ENCODE measurements around the gene URB1.

URB1 gene

GRCh38 chr21:32336711-32337110 is 56.1 kb downstream of the URB1 start:
- Histone ChIP-seq H3K4me3 (ENCODE audit: low read depth in 1 of 5, low read length in 5 of 5) (no peak overlapping the region), H3K36me3 (ENCODE audit: control insufficient read depth in 5 of 5, insufficient read depth in 5 of 5, low read length in 5 of 5) (peaks cover 18 to 83% (median 65%) of the 10 kb centered on the region in 5 donors), H3K9ac (ENCODE audit: low read length in 5 of 5) (no peak overlapping the region), H3K4me1 (ENCODE audit: control insufficient read depth in 5 of 5, insufficient read depth in 5 of 5, low read length in 5 of 5) (peaks cover 0 to 31% (median 11%) of the 10 kb centered on the region in 5 donors), H3K27ac (ENCODE audit: low read depth, low read length) (peak overlapping the region; percentile 60), H3K9me3 (ENCODE audit: control insufficient read depth in 5 of 5, low read length in 5 of 5) (no peaks in the 10 kb centered on the region), H3K27me3 (ENCODE audit: control insufficient read depth in 5 of 5, insufficient read depth in 4 of 5, low read length in 5 of 5) (no peaks in the 10 kb centered on the region)

- H3K27me3 ChIP-seq (ENCODE audit: control insufficient read depth in 5 of 5, insufficient read depth in 4 of 5, low read length in 5 of 5), result no peaks in the 10 kb centered on the region
Measured at GRCh38 chr21:32335601-32336575, 56.9 kb downstream of the URB1 start.

GRCh38 chr21:32334980-32335531 is 57.8 kb downstream of the URB1 start:
- no peaks in the 10 kb centered on the region for H3K27me3 ChIP-seq (ENCODE audit: control insufficient read depth in 5 of 5, insufficient read depth in 4 of 5, low read length in 5 of 5)

More at GRCh38 chr21:32335601-32336575, 56.9 kb downstream of the URB1 start:
- no peak overlapping the region for H3K4me3 ChIP-seq (ENCODE audit: low read depth in 1 of 5, low read length in 5 of 5)
- no peak overlapping the region for H3K9ac ChIP-seq (ENCODE audit: low read length in 5 of 5)
- peak overlapping the region; percentile 60 for H3K27ac ChIP-seq (ENCODE audit: low read depth, low read length)
- H3K4me1 ChIP-seq (ENCODE audit: control insufficient read depth in 5 of 5, insufficient read depth in 5 of 5, low read length in 5 of 5), result peaks cover 0 to 32% (median 11%) of the 10 kb centered on the region in 5 donors
- H3K9me3 ChIP-seq (ENCODE audit: control insufficient read depth in 5 of 5, low read length in 5 of 5), result no peaks in the 10 kb centered on the region
- H3K36me3 ChIP-seq (ENCODE audit: control insufficient read depth in 5 of 5, insufficient read depth in 5 of 5, low read length in 5 of 5), result peaks cover 16 to 81% (median 68%) of the 10 kb centered on the region in 5 donors

GRCh38 chr21:32333953-32334673 is 58.7 kb downstream of the URB1 start:
- Histone ChIP-seq H3K27me3 (ENCODE audit: control insufficient read depth in 5 of 5, insufficient read depth in 4 of 5, low read length in 5 of 5) (no peaks in the 10 kb centered on the region), H3K36me3 (ENCODE audit: control insufficient read depth in 5 of 5, insufficient read depth in 5 of 5, low read length in 5 of 5) (peaks cover 11 to 73% (median 62%) of the 10 kb centered on the region in 5 donors), H3K4me1 (ENCODE audit: control insufficient read depth in 5 of 5, insufficient read depth in 5 of 5, low read length in 5 of 5) (peaks cover 0 to 44% (median 20%) of the 10 kb centered on the region in 5 donors), H3K9me3 (ENCODE audit: control insufficient read depth in 5 of 5, low read length in 5 of 5) (no peaks in the 10 kb centered on the region), H3K4me3 (ENCODE audit: low read depth in 1 of 5, low read length in 5 of 5) (no peak overlapping the region), H3K9ac (ENCODE audit: low read length in 5 of 5) (no peak overlapping the region), H3K27ac (ENCODE audit: low read depth, low read length) (no peak overlapping the region)

More at GRCh38 chr21:32334980-32335531, 57.8 kb downstream of the URB1 start:
- Histone ChIP-seq H3K36me3 (ENCODE audit: control insufficient read depth in 5 of 5, insufficient read depth in 5 of 5, low read length in 5 of 5) (peaks cover 11 to 79% (median 67%) of the 10 kb centered on the region in 5 donors), H3K27ac (ENCODE audit: low read depth, low read length) (peak overlapping the region; percentile 60), H3K9ac (ENCODE audit: low read length in 5 of 5) (no peak overlapping the region), H3K4me3 (ENCODE audit: low read depth in 1 of 5, low read length in 5 of 5) (peak overlapping the region in 1 of 5 donors; percentile 19), H3K9me3 (ENCODE audit: control insufficient read depth in 5 of 5, low read length in 5 of 5) (no peaks in the 10 kb centered on the region), H3K4me1 (ENCODE audit: control insufficient read depth in 5 of 5, insufficient read depth in 5 of 5, low read length in 5 of 5) (peaks cover 0 to 36% (median 11%) of the 10 kb centered on the region in 5 donors)

GRCh38 chr21:32332463-32332951 is 60.3 kb downstream of the URB1 start:
- Histone ChIP-seq H3K27ac (ENCODE audit: low read depth, low read length) (no peak overlapping the region), H3K9ac (ENCODE audit: low read length in 5 of 5) (no peak overlapping the region), H3K27me3 (ENCODE audit: control insufficient read depth in 5 of 5, insufficient read depth in 4 of 5, low read length in 5 of 5) (no peaks in the 10 kb centered on the region), H3K36me3 (ENCODE audit: control insufficient read depth in 5 of 5, insufficient read depth in 5 of 5, low read length in 5 of 5) (peaks cover 11 to 61% (median 50%) of the 10 kb centered on the region in 5 donors), H3K4me3 (ENCODE audit: low read depth in 1 of 5, low read length in 5 of 5) (no peak overlapping the region), H3K4me1 (ENCODE audit: control insufficient read depth in 5 of 5, insufficient read depth in 5 of 5, low read length in 5 of 5) (peaks cover 0 to 52% (median 32%) of the 10 kb centered on the region in 5 donors), H3K9me3 (ENCODE audit: control insufficient read depth in 5 of 5, low read length in 5 of 5) (no peaks in the 10 kb centered on the region)

- Histone ChIP-seq H3K4me3 (ENCODE audit: low read depth in 1 of 5, low read length in 5 of 5) (no peak overlapping the region), H3K27ac (ENCODE audit: low read depth, low read length) (no peak overlapping the region), H3K9me3 (ENCODE audit: control insufficient read depth in 5 of 5, low read length in 5 of 5) (no peaks in the 10 kb centered on the region), H3K36me3 (ENCODE audit: control insufficient read depth in 5 of 5, insufficient read depth in 5 of 5, low read length in 5 of 5) (peaks cover 11 to 53% (median 43%) of the 10 kb centered on the region in 5 donors), H3K9ac (ENCODE audit: low read length in 5 of 5) (no peak overlapping the region), H3K4me1 (ENCODE audit: control insufficient read depth in 5 of 5, insufficient read depth in 5 of 5, low read length in 5 of 5) (peaks cover 0 to 46% (median 32%) of the 10 kb centered on the region in 5 donors), H3K27me3 (ENCODE audit: control insufficient read depth in 5 of 5, insufficient read depth in 4 of 5, low read length in 5 of 5) (no peaks in the 10 kb centered on the region)
Measured at GRCh38 chr21:32331444-32332305, 61.1 kb downstream of the URB1 start.

- Histone ChIP-seq H3K4me3 (ENCODE audit: low read depth in 1 of 5, low read length in 5 of 5) (no peak overlapping the region), H3K27me3 (ENCODE audit: control insufficient read depth in 5 of 5, insufficient read depth in 4 of 5, low read length in 5 of 5) (no peaks in the 10 kb centered on the region), H3K4me1 (ENCODE audit: control insufficient read depth in 5 of 5, insufficient read depth in 5 of 5, low read length in 5 of 5) (peaks cover 0 to 39% (median 29%) of the 10 kb centered on the region in 5 donors), H3K27ac (ENCODE audit: low read depth, low read length) (no peak overlapping the region), H3K36me3 (ENCODE audit: control insufficient read depth in 5 of 5, insufficient read depth in 5 of 5, low read length in 5 of 5) (peaks cover 14 to 51% (median 41%) of the 10 kb centered on the region in 5 donors), H3K9me3 (ENCODE audit: control insufficient read depth in 5 of 5, low read length in 5 of 5) (no peaks in the 10 kb centered on the region), H3K9ac (ENCODE audit: low read length in 5 of 5) (no peak overlapping the region)
Measured at GRCh38 chr21:32330784-32331311, 62.0 kb downstream of the URB1 start.

- Histone ChIP-seq H3K27me3 (ENCODE audit: control insufficient read depth in 5 of 5, insufficient read depth in 4 of 5, low read length in 5 of 5) (no peaks in the 10 kb centered on the region), H3K9me3 (ENCODE audit: control insufficient read depth in 5 of 5, low read length in 5 of 5) (no peaks in the 10 kb centered on the region), H3K27ac (ENCODE audit: low read depth, low read length) (peak overlapping the region; percentile 61), H3K9ac (ENCODE audit: low read length in 5 of 5) (no peak overlapping the region), H3K4me3 (ENCODE audit: low read depth in 1 of 5, low read length in 5 of 5) (no peak overlapping the region), H3K4me1 (ENCODE audit: control insufficient read depth in 5 of 5, insufficient read depth in 5 of 5, low read length in 5 of 5) (peaks cover 0 to 31% (median 20%) of the 10 kb centered on the region in 5 donors), H3K36me3 (ENCODE audit: control insufficient read depth in 5 of 5, insufficient read depth in 5 of 5, low read length in 5 of 5) (peaks cover 14 to 51% (median 45%) of the 10 kb centered on the region in 5 donors)
Measured at GRCh38 chr21:32329776-32330175, 63.0 kb downstream of the URB1 start.

- peaks cover 14 to 51% (median 46%) of the 10 kb centered on the region in 5 donors for H3K36me3 ChIP-seq (ENCODE audit: control insufficient read depth in 5 of 5, insufficient read depth in 5 of 5, low read length in 5 of 5)
- no peak overlapping the region for H3K9ac ChIP-seq (ENCODE audit: low read length in 5 of 5)
- peaks cover 0 to 29% (median 16%) of the 10 kb centered on the region in 5 donors for H3K4me1 ChIP-seq (ENCODE audit: control insufficient read depth in 5 of 5, insufficient read depth in 5 of 5, low read length in 5 of 5)
- H3K4me3 ChIP-seq (ENCODE audit: low read depth in 1 of 5, low read length in 5 of 5), result no peak overlapping the region
- no peaks in the 10 kb centered on the region for H3K27me3 ChIP-seq (ENCODE audit: control insufficient read depth in 5 of 5, insufficient read depth in 4 of 5, low read length in 5 of 5)
- peak overlapping the region; percentile 61 for H3K27ac ChIP-seq (ENCODE audit: low read depth, low read length)
- H3K9me3 ChIP-seq (ENCODE audit: control insufficient read depth in 5 of 5, low read length in 5 of 5), result no peaks in the 10 kb centered on the region
Measured at GRCh38 chr21:32329331-32329730, 63.5 kb downstream of the URB1 start.

All from subcutaneous abdominal adipose tissue (tissue), 5 donors.